ENCODE measurements around the gene ETV4. TPM values are rescaled to one million over a fixed set of nuclear protein-coding genes. Genes with fewer than 3 reads are reported as not detected.
A peak's percentile ranks its signal among the peaks of the same experiment; 100 is the strongest.

ETV4 gene
- total RNA-seq, 3 donors from 2014 or later = 2.0 to 2.9 TPM; not detected in 1

- Histone ChIP-seq H3K27me3 (no peaks in the 10 kb centered on the region), H3K27ac (peak overlapping the region in 1 of 2 donors; percentile 27), H3K4me3 (no peak overlapping the region), H3K9me3 (no peaks in the 10 kb centered on the region), H3K36me3 (no peaks in the 10 kb centered on the region), H3K4me1 (peaks cover 0 to 5% of the 10 kb centered on the region in 2 donors)
- intact Hi-C loops (cut with DNase I; ENCODE audit: low total_unique reads) = no loop called here
- no peak for DNase-seq (ENCODE audit: low spot score in 2 of 2)
- no peak for TF ChIP-seq POLR2A (IDR thresholded peaks at IDR 0.05)
- TF ChIP-seq POLR2AphosphoS5 (IDR thresholded peaks at IDR 0.05) = no peak
- no peak for TF ChIP-seq CTCF (IDR thresholded peaks at IDR 0.05)
Observed at GRCh38 chr17:43526886-43527648, 19.1 kb downstream of the ETV4 start.

- peaks cover 0 to 3% of the 10 kb centered on the region in 2 donors for H3K4me1 ChIP-seq
- intact Hi-C loops (cut with DNase I; ENCODE audit: low total_unique reads) = no loop called here
- H3K36me3 ChIP-seq = no peaks in the 10 kb centered on the region
- no peaks in the 10 kb centered on the region for H3K27me3 ChIP-seq
- no peak overlapping the region for H3K4me3 ChIP-seq
- TF ChIP-seq POLR2A (IDR thresholded peaks at IDR 0.05) = no peak
- TF ChIP-seq CTCF (IDR thresholded peaks at IDR 0.05) = no peak
- TF ChIP-seq POLR2AphosphoS5 (IDR thresholded peaks at IDR 0.05) = no peak
- no peak for DNase-seq (ENCODE audit: low spot score in 2 of 2)
- H3K27ac ChIP-seq = peak overlapping the region in 1 of 2 donors; percentile 28
- no peaks in the 10 kb centered on the region for H3K9me3 ChIP-seq
Observed at GRCh38 chr17:43524945-43525575, 21.1 kb downstream of the ETV4 start.

GRCh38 chr17:43521389-43521788 lies 24.8 kb downstream of the ETV4 start:
- Histone ChIP-seq H3K9me3 (no peaks in the 10 kb centered on the region), H3K4me1 (no peaks in the 10 kb centered on the region), H3K27me3 (no peaks in the 10 kb centered on the region), H3K4me3 (no peak overlapping the region), H3K27ac (no peak overlapping the region), H3K36me3 (no peaks in the 10 kb centered on the region)
- TF ChIP-seq POLR2AphosphoS5 (IDR thresholded peaks at IDR 0.05) (no peak), POLR2A (IDR thresholded peaks at IDR 0.05) (no peak), CTCF (IDR thresholded peaks at IDR 0.05) (no peak)
- intact Hi-C loops (cut with DNase I; ENCODE audit: low total_unique reads) = no loop called here
- no peak for DNase-seq (ENCODE audit: low spot score in 2 of 2)

- TF ChIP-seq POLR2A (IDR thresholded peaks at IDR 0.05) = no peak
- TF ChIP-seq POLR2AphosphoS5 (IDR thresholded peaks at IDR 0.05) = no peak
- no peak for TF ChIP-seq CTCF (IDR thresholded peaks at IDR 0.05)
- Histone ChIP-seq H3K4me1 (no peaks in the 10 kb centered on the region), H3K4me3 (no peak overlapping the region), H3K27me3 (no peaks in the 10 kb centered on the region), H3K9me3 (no peaks in the 10 kb centered on the region), H3K36me3 (no peaks in the 10 kb centered on the region), H3K27ac (no peak overlapping the region)
- intact Hi-C loops (cut with DNase I; ENCODE audit: low total_unique reads) = no loop called here
- no peak for DNase-seq (ENCODE audit: low spot score in 2 of 2)
Observed at GRCh38 chr17:43517615-43518386, 28.3 kb downstream of the ETV4 start.

Measured in breast epithelium (tissue), 4 donors.